GM18517 (cell line): ENCODE data around the gene PTTG1IP2.

Experiments used
- ATAC-seq: cut with Tn5 transposase; IDR thresholded peaks from one replicate; pipeline ENCODE4 v1.9.1; 2021; ENCODE audit warnings: mild to moderate bottlenecking, moderate library complexity; ENCODE audit not compliant: unreplicated experiment

PTTG1IP2 gene

GRCh38 chr7:90474284-90475210 lies 5.1 kb downstream of the PTTG1IP2 start:
- no peak for ATAC-seq

- ATAC-seq: no peak
These were observed 13.8 kb downstream of the PTTG1IP2 start for GRCh38 chr7:90483251-90483650.

- ATAC-seq: no peak
These were observed 15.3 kb downstream of the PTTG1IP2 start for GRCh38 chr7:90484706-90485105.

- no peak for ATAC-seq
These were observed 16.4 kb downstream of the PTTG1IP2 start for GRCh38 chr7:90485734-90486316.

GRCh38 chr7:90487808-90488207 lies 18.4 kb downstream of the PTTG1IP2 start:
- no peak for ATAC-seq

- ATAC-seq: no peak
These were observed 18.8 kb downstream of the PTTG1IP2 start for GRCh38 chr7:90488220-90488619.

GRCh38 chr7:90492250-90492649 lies 22.8 kb downstream of the PTTG1IP2 start:
- ATAC-seq: no peak

GRCh38 chr7:90495241-90495640 lies 25.8 kb downstream of the PTTG1IP2 start:
- no peak for ATAC-seq

- ATAC-seq: no peak
These were observed 33.1 kb downstream of the PTTG1IP2 start for GRCh38 chr7:90502539-90502938.

- no peak for ATAC-seq
These were observed 33.9 kb downstream of the PTTG1IP2 start for GRCh38 chr7:90503367-90503766.

GRCh38 chr7:90507692-90508091 lies 38.3 kb downstream of the PTTG1IP2 start:
- ATAC-seq: no peak

GRCh38 chr7:90511776-90512175 lies 42.3 kb downstream of the PTTG1IP2 start:
- ATAC-seq: no peak

- ATAC-seq: no peak
These were observed 43.4 kb downstream of the PTTG1IP2 start for GRCh38 chr7:90512821-90513254.

- ATAC-seq: no peak
These were observed 46.8 kb downstream of the PTTG1IP2 start for GRCh38 chr7:90516257-90516656.

GRCh38 chr7:90518630-90519029 lies 49.2 kb downstream of the PTTG1IP2 start:
- ATAC-seq: no peak

GRCh38 chr7:90520484-90520883 lies 51.0 kb downstream of the PTTG1IP2 start:
- ATAC-seq: no peak

GRCh38 chr7:90530263-90530662 lies 60.8 kb downstream of the PTTG1IP2 start:
- ATAC-seq: no peak

- ATAC-seq: peak; percentile 62
These were observed 62.9 kb downstream of the PTTG1IP2 start for GRCh38 chr7:90532231-90532929.

GRCh38 chr7:90536449-90536848 lies 67.0 kb downstream of the PTTG1IP2 start:
- peak; percentile 71 for ATAC-seq

- ATAC-seq: no peak
These were observed 69.0 kb downstream of the PTTG1IP2 start for GRCh38 chr7:90538405-90538804.

- ATAC-seq: no peak
These were observed 71.0 kb downstream of the PTTG1IP2 start for GRCh38 chr7:90540406-90540805.

- ATAC-seq: no peak
These were observed 81.6 kb downstream of the PTTG1IP2 start for GRCh38 chr7:90551036-90551435.
